ENCODE results near the gene RALGAPA1.
"Not testable (repeated sequence)": the region's sequence is repeated elsewhere in the genome, so short reads cannot be mapped to it uniquely, and the experiment has no call there.

RALGAPA1 gene

GRCh38 chr14:35689000-35689460 lies 120.1 kb downstream of the RALGAPA1 start:
- TF ChIP-seq, protein P1, sequence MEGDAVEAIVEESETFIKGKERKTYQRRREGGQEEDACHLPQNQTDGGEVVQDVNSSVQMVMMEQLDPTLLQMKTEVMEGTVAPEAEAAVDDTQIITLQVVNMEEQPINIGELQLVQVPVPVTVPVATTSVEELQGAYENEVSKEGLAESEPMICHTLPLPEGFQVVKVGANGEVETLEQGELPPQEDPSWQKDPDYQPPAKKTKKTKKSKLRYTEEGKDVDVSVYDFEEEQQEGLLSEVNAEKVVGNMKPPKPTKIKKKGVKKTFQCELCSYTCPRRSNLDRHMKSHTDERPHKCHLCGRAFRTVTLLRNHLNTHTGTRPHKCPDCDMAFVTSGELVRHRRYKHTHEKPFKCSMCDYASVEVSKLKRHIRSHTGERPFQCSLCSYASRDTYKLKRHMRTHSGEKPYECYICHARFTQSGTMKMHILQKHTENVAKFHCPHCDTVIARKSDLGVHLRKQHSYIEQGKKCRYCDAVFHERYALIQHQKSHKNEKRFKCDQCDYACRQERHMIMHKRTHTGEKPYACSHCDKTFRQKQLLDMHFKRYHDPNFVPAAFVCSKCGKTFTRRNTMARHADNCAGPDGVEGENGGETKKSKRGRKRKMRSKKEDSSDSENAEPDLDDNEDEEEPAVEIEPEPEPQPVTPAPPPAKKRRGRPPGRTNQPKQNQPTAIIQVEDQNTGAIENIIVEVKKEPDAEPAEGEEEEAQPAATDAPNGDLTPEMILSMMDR (IDR thresholded peaks at IDR 0.05; ENCODE audit: extremely low read depth, missing control alignments), result no peak
- peak; percentile 8 for DNase-seq (ENCODE audit: low spot score)

- no peak for DNase-seq (ENCODE audit: low spot score)
- TF ChIP-seq, protein P1 (IDR thresholded peaks at IDR 0.05; ENCODE audit: extremely low read depth, missing control alignments), result no peak
Measured at GRCh38 chr14:35688126-35688826, 120.8 kb downstream of the RALGAPA1 start.

- TF ChIP-seq, protein P1 (IDR thresholded peaks at IDR 0.05; ENCODE audit: extremely low read depth, missing control alignments), result peak; percentile 73
- DNase-seq (ENCODE audit: low spot score), result peak; percentile 22
Measured at GRCh38 chr14:35687335-35687939, 121.7 kb downstream of the RALGAPA1 start.

GRCh38 chr14:35683688-35684087 lies 125.4 kb downstream of the RALGAPA1 start:
- not testable (repeated sequence) for DNase-seq (ENCODE audit: low spot score)

GRCh38 chr14:35682802-35683201 lies 126.3 kb downstream of the RALGAPA1 start:
- TF ChIP-seq, protein P1 (IDR thresholded peaks at IDR 0.05; ENCODE audit: extremely low read depth, missing control alignments), result no peak
- no peak for DNase-seq (ENCODE audit: low spot score)

- DNase-seq (ENCODE audit: low spot score), result no peak
- TF ChIP-seq, protein P1 (IDR thresholded peaks at IDR 0.05; ENCODE audit: extremely low read depth, missing control alignments), result no peak
Measured at GRCh38 chr14:35678403-35679028, 130.6 kb downstream of the RALGAPA1 start.

DNA sequence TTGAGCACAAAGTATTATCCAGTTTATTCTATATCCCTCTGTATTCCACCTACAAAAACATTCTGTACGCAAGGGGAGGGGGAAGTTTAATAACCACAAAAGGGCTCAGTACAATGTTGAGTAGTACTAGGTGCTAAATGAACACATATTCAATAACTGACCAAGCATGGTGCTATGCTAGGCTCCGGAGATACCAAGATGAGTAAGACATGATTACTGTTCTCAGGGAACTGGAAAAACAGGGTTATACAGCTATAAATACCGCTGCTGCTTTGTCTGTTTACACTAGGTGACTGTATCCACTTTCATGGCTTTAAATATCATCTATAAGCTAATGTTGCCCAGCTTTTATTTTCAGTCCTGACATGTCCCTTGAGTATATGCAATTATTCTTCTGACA lies 139.3 kb downstream of the RALGAPA1 start:
- DNase-seq (ENCODE audit: low spot score), result no peak
- TF ChIP-seq, protein P1 (IDR thresholded peaks at IDR 0.05; ENCODE audit: extremely low read depth, missing control alignments), result no peak

Data from GM20000 (cell line).